Keratinocyte (primary cell): ENCODE data around the gene OLIG1. TPM values are rescaled to one million over a fixed set of nuclear protein-coding genes. Genes with fewer than 3 reads are reported as not detected.

Experiments
- DNase-seq: peaks from one replicate; pipeline ENCODE4 v3.0.0-alpha.2; 2011; ENCODE audit warnings: low read depth, missing footprints, low spot score
- FAIRE-seq: peaks from 2 replicates; lab custom pipeline; 2011; peaks lifted over from hg19 to GRCh38; lab: Jason Lieb, UNC
- H2AFZ ChIP-seq: 2 replicates; pipeline ENCODE4 v1.6.0; 2012; ENCODE audit warnings: low read length, control low read depth, inconsistent platforms; ENCODE audit not compliant: control insufficient read depth
- H3K27ac ChIP-seq: 2 replicates; pipeline ENCODE4 v1.5.1; 2011; ENCODE audit warnings: low read length; ENCODE audit not compliant: control insufficient read depth, insufficient read depth
- H3K27me3 ChIP-seq: 3 replicates; pipeline ENCODE4 v1.6.0; 2011; ENCODE audit warnings: low read length; ENCODE audit not compliant: control insufficient read depth, insufficient read depth; ENCODE audit errors: extremely low read depth
- H3K36me3 ChIP-seq, 2 experiments: 2 replicates in 1 of 2; 3 replicates in 1 of 2; pipeline ENCODE4 v1.5.1; 2011; ENCODE audit warnings: low read length in 2 of 2, mild to moderate bottlenecking in 1 of 2; ENCODE audit not compliant: control insufficient read depth in 2 of 2, insufficient read depth in 2 of 2; ENCODE audit errors: extremely low read depth in 1 of 2
- H3K4me1 ChIP-seq: 3 replicates; pipeline ENCODE4 v1.5.1; 2011; ENCODE audit warnings: low read length; ENCODE audit not compliant: control insufficient read depth, insufficient read depth; ENCODE audit errors: extremely low read depth
- H3K4me2 ChIP-seq: 3 replicates; pipeline ENCODE4 v1.6.0; 2011; ENCODE audit warnings: low read depth, low read length; ENCODE audit not compliant: control insufficient read depth, insufficient read depth; ENCODE audit errors: extremely low read depth
- H3K4me3 ChIP-seq, 3 experiments: fragments of 200-600 bp in 1 of 3; sonication (generic) in 1 of 3; 2 replicates in 2 of 3; 3 replicates in 1 of 3; pipeline ENCODE4 v1.5.1; 2011 to 2016; ENCODE audit warnings: low read length in 3 of 3, mild to moderate bottlenecking in 3 of 3, control low read depth in 2 of 3, inconsistent platforms in 1 of 3, low read depth in 1 of 3, mixed read lengths in 1 of 3, mixed run types in 1 of 3, moderate library complexity in 1 of 3; ENCODE audit not compliant: control insufficient read depth in 2 of 3, insufficient read depth in 2 of 3; ENCODE audit errors: extremely low read depth in 1 of 3
- H3K79me2 ChIP-seq: 2 replicates; pipeline ENCODE4 v1.6.0; 2012; ENCODE audit warnings: low read length; ENCODE audit not compliant: control insufficient read depth, insufficient read depth
- H3K9ac ChIP-seq: 3 replicates; pipeline ENCODE4 v1.6.0; 2011; ENCODE audit warnings: low read length; ENCODE audit not compliant: control insufficient read depth, insufficient read depth; ENCODE audit errors: extremely low read depth
- H3K9me1 ChIP-seq: 3 replicates; pipeline ENCODE4 v1.6.0; 2011; ENCODE audit warnings: low read length; ENCODE audit not compliant: control insufficient read depth, insufficient read depth; ENCODE audit errors: extremely low read depth
- H3K9me3 ChIP-seq: 2 replicates; pipeline ENCODE4 v1.5.1; 2012; ENCODE audit warnings: low read depth, low read length; ENCODE audit not compliant: control insufficient read depth
- H4K20me1 ChIP-seq: 3 replicates; pipeline ENCODE4 v1.6.0; 2011; ENCODE audit warnings: low read length; ENCODE audit not compliant: control insufficient read depth, insufficient read depth; ENCODE audit errors: extremely low read depth
- CTCF ChIP-seq, 3 experiments: IDR thresholded peaks in 1 of 3; conservative IDR thresholded peaks in 1 of 3; optimal IDR thresholded peaks in 1 of 3; 2 replicates in 2 of 3; 3 replicates in 1 of 3; pipeline versions ENCODE3 to v1.5.1; 2011; ENCODE audit warnings: low read length in 3 of 3, mild to moderate bottlenecking in 3 of 3, moderate library complexity in 2 of 3, control low read depth in 1 of 3, inconsistent platforms in 1 of 3; ENCODE audit not compliant: insufficient read depth in 2 of 3; ENCODE audit errors: extremely low read depth in 1 of 3
- EZH2 ChIP-seq: IDR thresholded peaks from one replicate; pipeline ENCODE4 v1.6.1; 2012; ENCODE audit warnings: inconsistent platforms, mild to moderate bottlenecking, low read length, moderate library complexity
- dilution Hi-C: fragments of 300-500 bp; cut with MboI; formaldehyde crosslinking; loops from one replicate; pipeline ENCODE4 v1.7.0; 2020; ENCODE audit warnings: low sequenced_read_pairs; ENCODE audit not compliant: extremely low pct_ligation_motif_present
- polyA plus RNA-seq, 5 experiments: library from polyadenylated mRNA; depleted of rRNA in 3 of 5; stranded (reverse) in 3 of 5; stranded (forward) in 1 of 5; unstranded in 1 of 5; fragments of >200 nt; gene quantifications; 1 replicate in 1 of 5; 2 replicates in 3 of 5; 3 replicates in 1 of 5; pipeline versions ENCODE4 v1.2.1 to v1.2.3, GENCODE V29; 2011 to 2012; ENCODE audit warnings: missing spikeins in 2 of 5, low read depth in 1 of 5, low replicate concordance in 1 of 5

OLIG1 gene
- polyA plus RNA-seq, 1 donor (not counting 4 experiments of a cell fraction or from before 2014, with no cell fraction given): not detected

GRCh38 chr21:33076600-33077329, 6.8 kb downstream of the OLIG1 start:
- H3K4me3 ChIP-seq: no peak overlapping the region
- H3K79me2 ChIP-seq: no peaks in the 10 kb centered on the region
- no peaks in the 10 kb centered on the region for H3K36me3 ChIP-seq
- FAIRE-seq: no peak
- peaks cover 5% of the 10 kb centered on the region for H3K4me1 ChIP-seq
- no peaks in the 10 kb centered on the region for H3K9me3 ChIP-seq
- H2AFZ ChIP-seq: no peak overlapping the region
- H3K9me1 ChIP-seq: no peaks in the 10 kb centered on the region
- TF ChIP-seq CTCF (optimal IDR thresholded peaks at IDR 0.05 in 1 of 3, IDR thresholded peaks at IDR 0.05 in 1 of 3, conservative IDR thresholded peaks at IDR 0.05 in 1 of 3; ENCODE audit: extremely low read depth in 1 of 3, insufficient read depth in 2 of 3, low read length in 3 of 3) (no peak), EZH2 (no peak)
- no peak overlapping the region for H3K27ac ChIP-seq
- dilution Hi-C loops: no loop called here
- H3K9ac ChIP-seq: no peak overlapping the region
- no peak overlapping the region for H3K4me2 ChIP-seq
- DNase-seq: no peak
- no peaks in the 10 kb centered on the region for H4K20me1 ChIP-seq
- H3K27me3 ChIP-seq: peaks cover 32% of the 10 kb centered on the region

- H3K4me2 ChIP-seq: no peak overlapping the region
- DNase-seq (no peak), FAIRE-seq (no peak)
- no peak overlapping the region for H3K9ac ChIP-seq
- no peak overlapping the region for H3K27ac ChIP-seq
- H3K36me3 ChIP-seq: no peaks in the 10 kb centered on the region
- H3K27me3 ChIP-seq: peaks cover 10% of the 10 kb centered on the region
- no peak overlapping the region for H2AFZ ChIP-seq
- H3K9me3 ChIP-seq: no peaks in the 10 kb centered on the region
- peaks cover 3% of the 10 kb centered on the region for H3K4me1 ChIP-seq
- dilution Hi-C loops: no loop called here
- no peak overlapping the region for H3K4me3 ChIP-seq
- no peaks in the 10 kb centered on the region for H3K9me1 ChIP-seq
- TF ChIP-seq EZH2 (no peak), CTCF (optimal IDR thresholded peaks at IDR 0.05 in 1 of 3, IDR thresholded peaks at IDR 0.05 in 1 of 3, conservative IDR thresholded peaks at IDR 0.05 in 1 of 3; ENCODE audit: extremely low read depth in 1 of 3, insufficient read depth in 2 of 3, low read length in 3 of 3) (no peak)
- no peaks in the 10 kb centered on the region for H3K79me2 ChIP-seq
- no peaks in the 10 kb centered on the region for H4K20me1 ChIP-seq
Measured at GRCh38 chr21:33078907-33079582, 9.1 kb downstream of the OLIG1 start.
